ENCODE results near the gene PBXIP1. TPM values are rescaled to one million over a fixed set of nuclear protein-coding genes. Genes with fewer than 3 reads are reported as not detected.
A peak's percentile ranks its signal among the peaks of the same experiment; 100 is the strongest.

PBXIP1 gene
- total and polyA plus RNA-seq, 2 of the 13 experiments (the other 11 are each of a cell fraction or from before 2014, with no cell fraction given): 16.3 to 31.9 TPM

DNA sequence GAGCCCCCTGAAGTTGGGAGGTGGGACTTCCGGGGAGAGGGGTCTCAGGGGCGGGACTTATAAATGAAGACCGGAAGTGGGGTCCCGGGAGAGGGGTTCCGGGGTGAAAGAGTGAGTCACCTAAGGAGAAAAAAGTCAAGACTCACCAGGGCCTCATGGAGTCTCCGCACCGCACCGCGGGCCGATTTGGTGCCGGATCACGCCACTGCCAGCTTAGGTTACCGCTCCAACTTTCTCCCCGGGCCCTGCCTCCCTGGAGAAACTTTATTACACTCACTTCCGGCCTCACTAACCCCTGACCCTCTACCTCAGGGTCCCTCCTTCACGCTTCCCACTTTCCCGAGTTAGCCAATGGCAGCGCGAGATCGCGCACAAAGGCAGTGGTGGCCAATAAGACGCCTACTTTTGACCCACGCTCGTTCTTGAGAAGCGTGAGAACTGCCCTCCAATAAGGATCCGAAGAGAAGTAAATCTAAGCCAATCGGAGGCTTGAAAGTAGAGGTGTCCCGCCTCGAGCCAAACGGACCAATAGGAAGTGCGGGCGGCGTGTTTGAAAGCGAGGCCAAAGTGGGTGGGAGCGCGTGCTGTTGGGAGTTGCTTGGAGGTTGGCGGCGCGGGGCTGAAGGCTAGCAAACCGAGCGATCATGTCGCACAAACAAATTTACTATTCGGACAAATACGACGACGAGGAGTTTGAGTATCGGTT lies 18.4 kb upstream of the PBXIP1 start, which contains the start of gene CKS1B (continued):
- TF ChIP-seq, protein P1, sequence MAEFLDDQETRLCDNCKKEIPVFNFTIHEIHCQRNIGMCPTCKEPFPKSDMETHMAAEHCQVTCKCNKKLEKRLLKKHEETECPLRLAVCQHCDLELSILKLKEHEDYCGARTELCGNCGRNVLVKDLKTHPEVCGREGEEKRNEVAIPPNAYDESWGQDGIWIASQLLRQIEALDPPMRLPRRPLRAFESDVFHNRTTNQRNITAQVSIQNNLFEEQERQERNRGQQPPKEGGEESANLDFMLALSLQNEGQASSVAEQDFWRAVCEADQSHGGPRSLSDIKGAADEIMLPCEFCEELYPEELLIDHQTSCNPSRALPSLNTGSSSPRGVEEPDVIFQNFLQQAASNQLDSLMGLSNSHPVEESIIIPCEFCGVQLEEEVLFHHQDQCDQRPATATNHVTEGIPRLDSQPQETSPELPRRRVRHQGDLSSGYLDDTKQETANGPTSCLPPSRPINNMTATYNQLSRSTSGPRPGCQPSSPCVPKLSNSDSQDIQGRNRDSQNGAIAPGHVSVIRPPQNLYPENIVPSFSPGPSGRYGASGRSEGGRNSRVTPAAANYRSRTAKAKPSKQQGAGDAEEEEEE (CRISPR knock-in tag; IDR thresholded peaks at IDR 0.05; ENCODE audit: borderline replicate concordance): 0 out of 2 replicates have a peak, but pooled peaks have one; percentile 9
- TF ChIP-seq RNF2 (conservative IDR thresholded peaks at IDR 0.05; ENCODE audit: low read depth) (peak; percentile 88), ZNF616 (CRISPR knock-in tag; IDR thresholded peaks at IDR 0.05; ENCODE audit: low read depth) (peak; percentile 31; the same call in 1 of the 2 replicates), TAF15 (IDR thresholded peaks at IDR 0.05; ENCODE audit: low read depth, low read length, poor library complexity, severe bottlenecking) (no peak), ZNF775 (CRISPR knock-in tag; IDR thresholded peaks at IDR 0.05; ENCODE audit: borderline replicate concordance) (peak; percentile 78; the same call in 1 of the 2 replicates), CAMTA2 (CRISPR knock-in tag; IDR thresholded peaks at IDR 0.05; ENCODE audit: borderline replicate concordance) (no peak), JUND (CRISPR knock-in tag; IDR thresholded peaks at IDR 0.05) (0 out of 2 replicates have a peak, but pooled peaks have one; percentile 37), SP5 (CRISPR knock-in tag; IDR thresholded peaks at IDR 0.05; ENCODE audit: borderline replicate concordance, low read depth) (peak; percentile 71), MLLT10 (CRISPR knock-in tag; IDR thresholded peaks at IDR 0.05) (no peak), RFX1 (IDR thresholded peaks at IDR 0.05) (no peak), ZNF781 (CRISPR knock-in tag; IDR thresholded peaks at IDR 0.05; ENCODE audit: borderline replicate concordance, not compliant biosample characterization) (no peak)
- TF ChIP-seq, protein P2, sequence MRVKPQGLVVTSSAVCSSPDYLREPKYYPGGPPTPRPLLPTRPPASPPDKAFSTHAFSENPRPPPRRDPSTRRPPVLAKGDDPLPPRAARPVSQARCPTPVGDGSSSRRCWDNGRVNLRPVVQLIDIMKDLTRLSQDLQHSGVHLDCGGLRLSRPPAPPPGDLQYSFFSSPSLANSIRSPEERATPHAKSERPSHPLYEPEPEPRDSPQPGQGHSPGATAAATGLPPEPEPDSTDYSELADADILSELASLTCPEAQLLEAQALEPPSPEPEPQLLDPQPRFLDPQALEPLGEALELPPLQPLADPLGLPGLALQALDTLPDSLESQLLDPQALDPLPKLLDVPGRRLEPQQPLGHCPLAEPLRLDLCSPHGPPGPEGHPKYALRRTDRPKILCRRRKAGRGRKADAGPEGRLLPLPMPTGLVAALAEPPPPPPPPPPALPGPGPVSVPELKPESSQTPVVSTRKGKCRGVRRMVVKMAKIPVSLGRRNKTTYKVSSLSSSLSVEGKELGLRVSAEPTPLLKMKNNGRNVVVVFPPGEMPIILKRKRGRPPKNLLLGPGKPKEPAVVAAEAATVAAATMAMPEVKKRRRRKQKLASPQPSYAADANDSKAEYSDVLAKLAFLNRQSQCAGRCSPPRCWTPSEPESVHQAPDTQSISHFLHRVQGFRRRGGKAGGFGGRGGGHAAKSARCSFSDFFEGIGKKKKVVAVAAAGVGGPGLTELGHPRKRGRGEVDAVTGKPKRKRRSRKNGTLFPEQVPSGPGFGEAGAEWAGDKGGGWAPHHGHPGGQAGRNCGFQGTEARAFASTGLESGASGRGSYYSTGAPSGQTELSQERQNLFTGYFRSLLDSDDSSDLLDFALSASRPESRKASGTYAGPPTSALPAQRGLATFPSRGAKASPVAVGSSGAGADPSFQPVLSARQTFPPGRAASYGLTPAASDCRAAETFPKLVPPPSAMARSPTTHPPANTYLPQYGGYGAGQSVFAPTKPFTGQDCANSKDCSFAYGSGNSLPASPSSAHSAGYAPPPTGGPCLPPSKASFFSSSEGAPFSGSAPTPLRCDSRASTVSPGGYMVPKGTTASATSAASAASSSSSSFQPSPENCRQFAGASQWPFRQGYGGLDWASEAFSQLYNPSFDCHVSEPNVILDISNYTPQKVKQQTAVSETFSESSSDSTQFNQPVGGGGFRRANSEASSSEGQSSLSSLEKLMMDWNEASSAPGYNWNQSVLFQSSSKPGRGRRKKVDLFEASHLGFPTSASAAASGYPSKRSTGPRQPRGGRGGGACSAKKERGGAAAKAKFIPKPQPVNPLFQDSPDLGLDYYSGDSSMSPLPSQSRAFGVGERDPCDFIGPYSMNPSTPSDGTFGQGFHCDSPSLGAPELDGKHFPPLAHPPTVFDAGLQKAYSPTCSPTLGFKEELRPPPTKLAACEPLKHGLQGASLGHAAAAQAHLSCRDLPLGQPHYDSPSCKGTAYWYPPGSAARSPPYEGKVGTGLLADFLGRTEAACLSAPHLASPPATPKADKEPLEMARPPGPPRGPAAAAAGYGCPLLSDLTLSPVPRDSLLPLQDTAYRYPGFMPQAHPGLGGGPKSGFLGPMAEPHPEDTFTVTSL (CRISPR knock-in tag; IDR thresholded peaks at IDR 0.05; ENCODE audit: borderline replicate concordance): no peak
- TF ChIP-seq, protein P3, sequence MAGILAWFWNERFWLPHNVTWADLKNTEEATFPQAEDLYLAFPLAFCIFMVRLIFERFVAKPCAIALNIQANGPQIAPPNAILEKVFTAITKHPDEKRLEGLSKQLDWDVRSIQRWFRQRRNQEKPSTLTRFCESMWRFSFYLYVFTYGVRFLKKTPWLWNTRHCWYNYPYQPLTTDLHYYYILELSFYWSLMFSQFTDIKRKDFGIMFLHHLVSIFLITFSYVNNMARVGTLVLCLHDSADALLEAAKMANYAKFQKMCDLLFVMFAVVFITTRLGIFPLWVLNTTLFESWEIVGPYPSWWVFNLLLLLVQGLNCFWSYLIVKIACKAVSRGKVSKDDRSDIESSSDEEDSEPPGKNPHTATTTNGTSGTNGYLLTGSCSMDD (CRISPR knock-in tag; IDR thresholded peaks at IDR 0.05): no peak
- TF ChIP-seq, protein P4, sequence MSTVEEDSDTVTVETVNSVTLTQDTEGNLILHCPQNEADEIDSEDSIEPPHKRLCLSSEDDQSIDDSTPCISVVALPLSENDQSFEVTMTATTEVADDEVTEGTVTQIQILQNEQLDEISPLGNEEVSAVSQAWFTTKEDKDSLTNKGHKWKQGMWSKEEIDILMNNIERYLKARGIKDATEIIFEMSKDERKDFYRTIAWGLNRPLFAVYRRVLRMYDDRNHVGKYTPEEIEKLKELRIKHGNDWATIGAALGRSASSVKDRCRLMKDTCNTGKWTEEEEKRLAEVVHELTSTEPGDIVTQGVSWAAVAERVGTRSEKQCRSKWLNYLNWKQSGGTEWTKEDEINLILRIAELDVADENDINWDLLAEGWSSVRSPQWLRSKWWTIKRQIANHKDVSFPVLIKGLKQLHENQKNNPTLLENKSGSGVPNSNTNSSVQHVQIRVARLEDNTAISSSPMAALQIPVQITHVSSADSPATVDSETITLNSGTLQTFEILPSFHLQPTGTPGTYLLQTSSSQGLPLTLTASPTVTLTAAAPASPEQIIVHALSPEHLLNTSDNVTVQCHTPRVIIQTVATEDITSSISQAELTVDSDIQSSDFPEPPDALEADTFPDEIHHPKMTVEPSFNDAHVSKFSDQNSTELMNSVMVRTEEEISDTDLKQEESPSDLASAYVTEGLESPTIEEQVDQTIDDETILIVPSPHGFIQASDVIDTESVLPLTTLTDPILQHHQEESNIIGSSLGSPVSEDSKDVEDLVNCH (CRISPR knock-in tag; IDR thresholded peaks at IDR 0.05): no peak
- TF ChIP-seq, protein P5, sequence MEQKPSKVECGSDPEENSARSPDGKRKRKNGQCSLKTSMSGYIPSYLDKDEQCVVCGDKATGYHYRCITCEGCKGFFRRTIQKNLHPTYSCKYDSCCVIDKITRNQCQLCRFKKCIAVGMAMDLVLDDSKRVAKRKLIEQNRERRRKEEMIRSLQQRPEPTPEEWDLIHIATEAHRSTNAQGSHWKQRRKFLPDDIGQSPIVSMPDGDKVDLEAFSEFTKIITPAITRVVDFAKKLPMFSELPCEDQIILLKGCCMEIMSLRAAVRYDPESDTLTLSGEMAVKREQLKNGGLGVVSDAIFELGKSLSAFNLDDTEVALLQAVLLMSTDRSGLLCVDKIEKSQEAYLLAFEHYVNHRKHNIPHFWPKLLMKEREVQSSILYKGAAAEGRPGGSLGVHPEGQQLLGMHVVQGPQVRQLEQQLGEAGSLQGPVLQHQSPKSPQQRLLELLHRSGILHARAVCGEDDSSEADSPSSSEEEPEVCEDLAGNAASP (CRISPR knock-in tag; IDR thresholded peaks at IDR 0.05; ENCODE audit: borderline replicate concordance): no peak
